OCI-LY1 (cell line): ENCODE data around the gene ZMIZ1.

Source experiments
- CTCF ChIP-seq: fragments of 200-600 bp; sonication (generic), shearing (Covaris generic); IDR thresholded peaks from 2 replicates; pipeline ENCODE4 v1.5.1; 2017; ENCODE audit warnings: mild to moderate bottlenecking, antibody characterized with exemption, low read length, moderate library complexity, mixed read lengths
- EZH2 ChIP-seq: fragments of 200-600 bp; sonication (generic), shearing (Covaris generic); IDR thresholded peaks from 2 replicates; pipeline ENCODE4 v1.8.0; 2017; ENCODE audit warnings: borderline replicate concordance, mixed run types, mild to moderate bottlenecking, antibody characterized with exemption, low read length, moderate library complexity, mixed read lengths

- no peak for TF ChIP-seq CTCF
- TF ChIP-seq EZH2 = no peak
Observed at GRCh38 chr10:79299397-79300241, 230.9 kb downstream of the ZMIZ1 start.
